Endothelial cell of umbilical vein (primary cell): ENCODE results near the gene CHMP6.
"Not testable (repeated sequence)": the region's sequence is repeated elsewhere in the genome, so short reads cannot be mapped to it uniquely, and the experiment has no call there.

Experiments used
- CTCF ChIP-seq, 2 donors: IDR thresholded peaks; 1 replicate in 1 of 2; 2 replicates in 1 of 2; pipeline ENCODE4 v1.5.1; 2011; ENCODE audit warnings: low read length in 2 of 2, mild to moderate bottlenecking in 2 of 2, moderate library complexity in 2 of 2, control low read depth in 1 of 2, inconsistent platforms in 1 of 2, low read depth in 1 of 2; ENCODE audit not compliant: insufficient read depth in 1 of 2; ENCODE audit errors: extremely low read depth in 1 of 2
- EZH2 ChIP-seq: IDR thresholded peaks from 2 replicates; pipeline ENCODE4 v1.6.1; 2012; ENCODE audit warnings: borderline replicate concordance, low read depth, mild to moderate bottlenecking, moderate library complexity, low read length, inconsistent platforms; ENCODE audit not compliant: severe bottlenecking
- FOS ChIP-seq: IDR thresholded peaks from 2 replicates; pipeline ENCODE4 v1.6.1; 2011; ENCODE audit warnings: mild to moderate bottlenecking, low read length, moderate library complexity, borderline replicate concordance; ENCODE audit not compliant: insufficient read depth
- GATA2 ChIP-seq: IDR thresholded peaks from 2 replicates; pipeline ENCODE4 v1.7.0; 2011; ENCODE audit warnings: low read depth, mild to moderate bottlenecking, moderate library complexity, mixed read lengths, low read length; ENCODE audit not compliant: insufficient read length, insufficient read depth
- JUN ChIP-seq: IDR thresholded peaks from 2 replicates; pipeline ENCODE4 v1.6.1; 2011; ENCODE audit warnings: borderline replicate concordance, low read depth; ENCODE audit not compliant: insufficient read length, insufficient read depth
- MAX ChIP-seq: IDR thresholded peaks from 2 replicates; pipeline ENCODE4 v1.6.1; 2011; ENCODE audit not compliant: insufficient read depth, insufficient read length
- MYC ChIP-seq: IDR thresholded peaks from one replicate; pipeline ENCODE4 v1.6.1; 2011; ENCODE audit warnings: mild to moderate bottlenecking, low read depth, low read length
- POLR2A ChIP-seq: IDR thresholded peaks from 2 replicates; pipeline ENCODE4 v1.6.1; 2012; ENCODE audit warnings: low read depth, mild to moderate bottlenecking, control low read depth, low read length
- POLR2AphosphoS5 ChIP-seq: IDR thresholded peaks from 2 replicates; pipeline ENCODE4 v1.6.1; 2012; ENCODE audit warnings: low read depth, mild to moderate bottlenecking, control low read depth, low read length, moderate library complexity; ENCODE audit not compliant: insufficient read depth

DNA sequence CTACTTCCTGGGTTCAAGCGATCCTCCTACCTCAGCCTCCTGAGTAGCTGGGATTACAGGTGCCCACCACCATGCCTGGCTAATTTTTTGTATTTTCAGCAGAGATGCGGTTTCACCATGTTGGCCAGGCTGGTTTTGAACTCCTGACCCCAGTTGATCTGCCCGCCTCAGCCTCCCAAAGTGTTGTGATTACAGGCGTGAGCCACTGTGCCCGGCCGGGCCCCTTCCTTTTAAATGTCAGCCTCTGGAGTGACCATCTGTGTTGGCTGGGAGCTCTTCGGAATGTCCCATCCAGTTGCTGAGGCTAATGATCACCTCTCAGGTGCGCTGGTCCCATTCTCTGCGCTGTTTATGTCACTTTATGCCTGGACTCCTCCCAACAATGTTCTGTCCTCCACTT lies 38.7 kb downstream of the CHMP6 start:
- not testable (repeated sequence) for TF ChIP-seq CTCF (IDR thresholded peaks at IDR 0.05; ENCODE audit: extremely low read depth in 1 of 2, insufficient read depth in 1 of 2, low read depth in 1 of 2, low read length in 2 of 2); GATA2; POLR2A; MAX; JUN; POLR2AphosphoS5; EZH2; FOS; MYC
